Hepatocyte (in vitro differentiated cells): Measurements from ENCODE around the gene CTSL.

Experiments
- EZH2 ChIP-seq: fragments of 200-600 bp; sonication (generic); IDR thresholded peaks from 2 replicates; pipeline ENCODE4 v1.6.1; 2016; ENCODE audit warnings: antibody characterized with exemption, mild to moderate bottlenecking, borderline replicate concordance
- EZH2phosphoT487 ChIP-seq: fragments of 200-600 bp; sonication (generic); IDR thresholded peaks from one replicate; pipeline ENCODE4 v1.6.1; 2018; ENCODE audit warnings: antibody characterized with exemption, mild to moderate bottlenecking, low read depth, moderate library complexity; ENCODE audit not compliant: unreplicated experiment, severe bottlenecking
- TF ChIP-seq, protein P1 (sequence below): fragments of 200-600 bp; sonication (generic); IDR thresholded peaks from 2 replicates; pipeline ENCODE4 v1.5.1; 2016; ENCODE audit warnings: antibody characterized with exemption, mild to moderate bottlenecking; ENCODE audit not compliant: poor library complexity

DNA sequence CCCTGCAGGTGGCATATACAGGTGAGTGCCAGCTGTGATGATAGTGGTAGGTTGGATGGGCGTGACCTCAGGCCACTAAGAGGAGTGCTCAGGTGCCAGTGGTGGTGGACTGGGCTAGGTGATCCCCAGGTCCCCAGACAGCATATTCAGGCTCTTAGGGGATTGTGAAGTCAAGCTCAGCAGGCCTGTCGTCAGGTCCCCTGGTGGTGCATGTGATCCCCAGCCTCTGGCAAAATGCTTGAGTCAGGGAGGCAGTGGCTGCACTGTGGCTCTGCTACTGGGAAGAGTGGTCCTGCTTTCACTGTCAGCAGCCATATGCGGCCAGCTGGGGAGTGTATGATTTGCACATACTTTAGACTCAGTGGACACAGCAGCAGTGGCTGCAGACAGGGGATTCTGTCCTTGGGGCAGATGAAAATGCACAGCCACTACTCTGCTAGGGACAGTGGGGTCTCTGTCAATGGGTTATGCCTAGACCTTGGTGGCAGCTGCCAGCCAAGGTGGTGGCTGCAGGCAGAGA, 31.6 kb upstream of the CTSL start:
- TF ChIP-seq, protein P1, sequence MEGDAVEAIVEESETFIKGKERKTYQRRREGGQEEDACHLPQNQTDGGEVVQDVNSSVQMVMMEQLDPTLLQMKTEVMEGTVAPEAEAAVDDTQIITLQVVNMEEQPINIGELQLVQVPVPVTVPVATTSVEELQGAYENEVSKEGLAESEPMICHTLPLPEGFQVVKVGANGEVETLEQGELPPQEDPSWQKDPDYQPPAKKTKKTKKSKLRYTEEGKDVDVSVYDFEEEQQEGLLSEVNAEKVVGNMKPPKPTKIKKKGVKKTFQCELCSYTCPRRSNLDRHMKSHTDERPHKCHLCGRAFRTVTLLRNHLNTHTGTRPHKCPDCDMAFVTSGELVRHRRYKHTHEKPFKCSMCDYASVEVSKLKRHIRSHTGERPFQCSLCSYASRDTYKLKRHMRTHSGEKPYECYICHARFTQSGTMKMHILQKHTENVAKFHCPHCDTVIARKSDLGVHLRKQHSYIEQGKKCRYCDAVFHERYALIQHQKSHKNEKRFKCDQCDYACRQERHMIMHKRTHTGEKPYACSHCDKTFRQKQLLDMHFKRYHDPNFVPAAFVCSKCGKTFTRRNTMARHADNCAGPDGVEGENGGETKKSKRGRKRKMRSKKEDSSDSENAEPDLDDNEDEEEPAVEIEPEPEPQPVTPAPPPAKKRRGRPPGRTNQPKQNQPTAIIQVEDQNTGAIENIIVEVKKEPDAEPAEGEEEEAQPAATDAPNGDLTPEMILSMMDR: no peak
- no peak for TF ChIP-seq EZH2phosphoT487
- no peak for TF ChIP-seq EZH2
